HEK293 (cell line): ENCODE results near the gene KCNQ4.

ENCODE experiments used
- CTCF ChIA-PET: fragments of 350-600 bp; formaldehyde crosslinking; extraction: SDS; loops from one replicate; lab custom pipeline; 2021; ENCODE audit warnings: antibody characterized with exemption; lab: Yijun Ruan, JAX
- POLR2A ChIA-PET: fragments of 300-600 bp; formaldehyde crosslinking; extraction: SDS; loops from one replicate; lab custom pipeline; 2020; ENCODE audit warnings: antibody characterized with exemption, inconsistent platforms; lab: Yijun Ruan, JAX
- H3K27ac ChIP-seq: fragments of 200-500 bp; sonication (Bioruptor generic); 2 replicates; pipeline ENCODE4 v1.5.1; 2014; ENCODE audit warnings: low read depth, low read length, control low read depth, inconsistent platforms; ENCODE audit errors: extremely low read depth
- H3K36me3 ChIP-seq, 2 experiments: fragments of 200-500 bp in 1 of 2; sonication (Bioruptor generic) in 1 of 2; 1 replicate in 1 of 2; 2 replicates in 1 of 2; pipeline ENCODE4 v1.5.1; 2014 to 2017; ENCODE audit warnings: inconsistent platforms in 2 of 2, low read length in 2 of 2; ENCODE audit not compliant: control insufficient read depth in 2 of 2, insufficient read depth in 1 of 2
- H3K4me1 ChIP-seq: fragments of 200-500 bp; sonication (Bioruptor generic); 2 replicates; pipeline ENCODE4 v1.5.1; 2014; ENCODE audit warnings: mild to moderate bottlenecking, low read length, inconsistent platforms; ENCODE audit not compliant: control insufficient read depth, insufficient read depth
- H3K4me3 ChIP-seq: 2 replicates; pipeline ENCODE4 v1.5.1; 2011; ENCODE audit warnings: low read depth, mild to moderate bottlenecking, control low read depth, low read length, moderate library complexity
- H3K9me3 ChIP-seq: fragments of 200-500 bp; sonication (Bioruptor generic); 2 replicates; pipeline ENCODE4 v1.5.1; 2014; ENCODE audit warnings: low read depth, low read length, inconsistent platforms; ENCODE audit not compliant: control insufficient read depth, insufficient read depth
- BCL11B ChIP-seq: fragments of 450-650 bp; formaldehyde crosslinking; IDR thresholded peaks from 2 replicates; pipeline ENCODE4 v1.5.1; 2016; ENCODE audit warnings: low read depth, missing biosample characterization, missing genetic modification characterization
- EGR2 ChIP-seq: fragments of 450-650 bp; formaldehyde crosslinking; IDR thresholded peaks from 2 replicates; pipeline ENCODE4 v1.5.1; 2016; ENCODE audit warnings: low read depth, missing biosample characterization, missing genetic modification characterization
- HOXA7 ChIP-seq: sonication (generic); formaldehyde crosslinking; IDR thresholded peaks from 2 replicates; pipeline ENCODE4 v1.8.1; 2022; ENCODE audit warnings: missing genetic modification reagents, borderline replicate concordance
- KLF10 ChIP-seq: fragments of 450-650 bp; IDR thresholded peaks from 2 replicates; pipeline ENCODE4 v1.5.1; 2018; ENCODE audit warnings: missing biosample characterization, mild to moderate bottlenecking, missing genetic modification characterization
- MZF1 ChIP-seq: fragments of 450-650 bp; formaldehyde crosslinking; IDR thresholded peaks from 2 replicates; pipeline ENCODE4 v1.5.1; 2017; ENCODE audit warnings: missing biosample characterization, missing genetic modification characterization, borderline replicate concordance
- OVOL3 ChIP-seq: fragments of 450-650 bp; formaldehyde crosslinking; IDR thresholded peaks from 2 replicates; pipeline ENCODE4 v1.5.1; 2016; ENCODE audit warnings: missing biosample characterization, missing genetic modification characterization
- ZBTB21 ChIP-seq: fragments of 450-650 bp; formaldehyde crosslinking; IDR thresholded peaks from 2 replicates; pipeline ENCODE4 v1.5.1; 2017; ENCODE audit warnings: missing biosample characterization, missing genetic modification characterization
- ZFHX2 ChIP-seq: fragments of 450-650 bp; formaldehyde crosslinking; conservative IDR thresholded peaks from 2 replicates; pipeline ENCODE4 v1.5.1; 2016; ENCODE audit warnings: missing biosample characterization, missing genetic modification characterization
- ZFP69B ChIP-seq: fragments of 450-650 bp; formaldehyde crosslinking; IDR thresholded peaks from 2 replicates; pipeline ENCODE4 v1.5.1; 2016; ENCODE audit warnings: missing biosample characterization, missing genetic modification characterization
- ZNF248 ChIP-seq: fragments of 450-650 bp; formaldehyde crosslinking; IDR thresholded peaks from 2 replicates; pipeline ENCODE4 v1.5.1; 2017; ENCODE audit warnings: missing biosample characterization, missing genetic modification characterization
- ZNF37A ChIP-seq: fragments of 450-650 bp; IDR thresholded peaks from 2 replicates; pipeline ENCODE4 v1.5.1; 2018; ENCODE audit warnings: missing biosample characterization, missing genetic modification characterization
- ZNF558 ChIP-seq: fragments of 450-650 bp; formaldehyde crosslinking; IDR thresholded peaks from 2 replicates; pipeline ENCODE4 v1.5.1; 2016; ENCODE audit warnings: missing biosample characterization, missing genetic modification characterization
- TF ChIP-seq, protein P1 (sequence below): fragments of 450-650 bp; formaldehyde crosslinking; IDR thresholded peaks from 2 replicates; pipeline ENCODE4 v1.5.1; 2016; ENCODE audit warnings: missing biosample characterization, missing genetic modification characterization
- TF ChIP-seq, protein P2 (sequence below): fragments of 450-650 bp; formaldehyde crosslinking; IDR thresholded peaks from 2 replicates; pipeline ENCODE4 v1.5.1; 2016; ENCODE audit warnings: missing biosample characterization, missing genetic modification characterization
- TF ChIP-seq, protein P3 (sequence below): fragments of 450-650 bp; formaldehyde crosslinking; IDR thresholded peaks from 2 replicates; pipeline ENCODE4 v1.5.1; 2016; ENCODE audit warnings: missing biosample characterization, missing genetic modification characterization
- TF ChIP-seq, protein P4 (sequence below): fragments of 450-650 bp; formaldehyde crosslinking; IDR thresholded peaks from 2 replicates; pipeline ENCODE4 v1.5.1; 2017; ENCODE audit warnings: missing biosample characterization, missing genetic modification characterization

The KCNQ4 gene

DNA sequence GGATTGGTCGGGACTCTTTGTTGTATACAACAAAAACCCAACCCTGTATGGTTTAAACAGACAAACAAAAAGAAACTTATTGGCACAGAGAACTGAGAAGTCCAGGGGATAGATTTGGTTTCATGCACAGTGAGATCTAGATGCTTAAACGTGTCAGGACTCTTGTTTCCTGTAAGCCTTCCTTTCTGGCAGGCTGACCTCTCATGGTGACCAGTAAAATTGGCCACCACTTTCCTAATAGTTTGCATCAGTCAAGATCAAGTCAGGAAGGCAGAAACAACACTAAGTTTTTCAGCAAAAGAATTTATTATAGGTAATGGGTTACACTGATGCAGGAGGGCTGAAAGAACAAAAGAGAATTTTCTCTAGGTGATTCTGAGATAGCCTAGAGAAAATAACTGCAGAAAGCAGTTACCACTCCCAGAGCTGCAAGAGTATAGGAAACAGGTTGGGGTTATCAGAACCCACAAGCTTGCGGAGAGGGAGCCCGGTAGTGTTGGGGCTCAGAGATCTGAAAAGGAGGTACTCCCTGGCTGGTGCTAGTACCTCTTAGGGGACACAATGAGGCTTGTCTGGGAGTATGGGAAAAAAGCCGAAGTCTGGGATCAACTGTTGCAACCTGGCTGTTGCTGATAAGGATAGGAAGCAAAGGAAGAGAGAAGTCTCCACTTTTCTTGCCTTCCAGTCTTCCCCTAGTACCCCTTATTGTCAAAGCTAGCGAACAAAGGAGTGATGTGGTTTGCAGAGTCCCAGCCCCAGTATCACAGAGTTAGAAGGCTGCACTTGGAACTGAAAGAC, 57.1 kb downstream of the KCNQ4 start (continued):
- TF ChIP-seq ZNF248 (no peak), MZF1 (tag by site-specific recombination) (no peak), BCL11B (tag by site-specific recombination) (no peak), ZFHX2 (tag by site-specific recombination) (no peak)
- TF ChIP-seq, protein P1, sequence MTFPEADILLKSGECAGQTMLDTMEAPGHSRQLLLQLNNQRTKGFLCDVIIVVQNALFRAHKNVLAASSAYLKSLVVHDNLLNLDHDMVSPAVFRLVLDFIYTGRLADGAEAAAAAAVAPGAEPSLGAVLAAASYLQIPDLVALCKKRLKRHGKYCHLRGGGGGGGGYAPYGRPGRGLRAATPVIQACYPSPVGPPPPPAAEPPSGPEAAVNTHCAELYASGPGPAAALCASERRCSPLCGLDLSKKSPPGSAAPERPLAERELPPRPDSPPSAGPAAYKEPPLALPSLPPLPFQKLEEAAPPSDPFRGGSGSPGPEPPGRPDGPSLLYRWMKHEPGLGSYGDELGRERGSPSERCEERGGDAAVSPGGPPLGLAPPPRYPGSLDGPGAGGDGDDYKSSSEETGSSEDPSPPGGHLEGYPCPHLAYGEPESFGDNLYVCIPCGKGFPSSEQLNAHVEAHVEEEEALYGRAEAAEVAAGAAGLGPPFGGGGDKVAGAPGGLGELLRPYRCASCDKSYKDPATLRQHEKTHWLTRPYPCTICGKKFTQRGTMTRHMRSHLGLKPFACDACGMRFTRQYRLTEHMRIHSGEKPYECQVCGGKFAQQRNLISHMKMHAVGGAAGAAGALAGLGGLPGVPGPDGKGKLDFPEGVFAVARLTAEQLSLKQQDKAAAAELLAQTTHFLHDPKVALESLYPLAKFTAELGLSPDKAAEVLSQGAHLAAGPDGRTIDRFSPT = no peak

DNA sequence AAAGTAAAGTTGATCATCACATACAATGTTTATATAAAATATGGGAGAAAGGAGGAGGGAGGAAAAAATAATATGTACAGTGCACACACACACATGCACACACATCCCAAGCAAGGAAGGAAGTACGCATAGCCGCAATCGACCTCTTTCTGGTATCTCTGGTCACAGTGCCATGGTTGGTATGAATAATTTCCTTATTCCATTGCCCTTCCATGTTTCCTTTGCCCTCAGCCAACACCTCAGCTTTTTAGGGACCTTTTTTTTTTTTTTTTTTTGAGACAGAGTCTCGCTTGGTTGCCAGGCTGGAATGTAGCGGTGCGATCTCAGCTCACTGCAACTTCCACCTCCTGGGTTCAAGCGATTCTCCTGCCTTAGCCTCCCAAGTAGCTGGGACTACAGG, 58.0 kb downstream of the KCNQ4 start:
- POLR2A ChIA-PET = no interaction called here
- Histone ChIP-seq H3K27ac (no peak overlapping the region), H3K9me3 (no peaks in the 10 kb centered on the region), H3K4me1 (no peaks in the 10 kb centered on the region), H3K4me3 (no peak overlapping the region), H3K36me3 (no peaks in the 10 kb centered on the region)
- CTCF ChIA-PET = interaction anchor here (1.4 kb wide), 1 partner anchor 309 kb away, joined by 5 read pairs; no protein-coding TSS in a partner anchor
- TF ChIP-seq ZFP69B (tag by site-specific recombination) (no peak), OVOL3 (no peak), EGR2 (no peak), ZBTB21 (no peak), ZNF558 (tag by site-specific recombination) (no peak), HOXA7 (CRISPR knock-in tag) (no peak), KLF10 (no peak), ZNF37A (tag by site-specific recombination) (no peak)
- TF ChIP-seq, protein P2, sequence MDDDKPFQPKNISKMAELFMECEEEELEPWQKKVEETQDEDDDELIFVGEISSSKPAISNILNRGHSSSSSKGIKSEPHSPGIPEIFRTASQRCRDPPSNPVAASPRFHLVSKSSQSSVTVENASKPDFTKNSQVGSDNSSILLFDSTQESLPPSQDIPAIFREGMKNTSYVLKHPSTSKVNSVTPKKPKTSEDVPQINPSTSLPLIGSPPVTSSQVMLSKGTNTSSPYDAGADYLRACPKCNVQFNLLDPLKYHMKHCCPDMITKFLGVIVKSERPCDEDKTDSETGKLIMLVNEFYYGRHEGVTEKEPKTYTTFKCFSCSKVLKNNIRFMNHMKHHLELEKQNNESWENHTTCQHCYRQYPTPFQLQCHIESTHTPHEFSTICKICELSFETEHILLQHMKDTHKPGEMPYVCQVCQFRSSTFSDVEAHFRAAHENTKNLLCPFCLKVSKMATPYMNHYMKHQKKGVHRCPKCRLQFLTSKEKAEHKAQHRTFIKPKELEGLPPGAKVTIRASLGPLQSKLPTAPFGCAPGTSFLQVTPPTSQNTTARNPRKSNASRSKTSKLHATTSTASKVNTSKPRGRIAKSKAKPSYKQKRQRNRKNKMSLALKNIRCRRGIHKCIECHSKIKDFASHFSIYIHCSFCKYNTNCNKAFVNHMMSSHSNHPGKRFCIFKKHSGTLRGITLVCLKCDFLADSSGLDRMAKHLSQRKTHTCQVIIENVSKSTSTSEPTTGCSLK (tag by site-specific recombination) = no peak
- TF ChIP-seq, protein P3, sequence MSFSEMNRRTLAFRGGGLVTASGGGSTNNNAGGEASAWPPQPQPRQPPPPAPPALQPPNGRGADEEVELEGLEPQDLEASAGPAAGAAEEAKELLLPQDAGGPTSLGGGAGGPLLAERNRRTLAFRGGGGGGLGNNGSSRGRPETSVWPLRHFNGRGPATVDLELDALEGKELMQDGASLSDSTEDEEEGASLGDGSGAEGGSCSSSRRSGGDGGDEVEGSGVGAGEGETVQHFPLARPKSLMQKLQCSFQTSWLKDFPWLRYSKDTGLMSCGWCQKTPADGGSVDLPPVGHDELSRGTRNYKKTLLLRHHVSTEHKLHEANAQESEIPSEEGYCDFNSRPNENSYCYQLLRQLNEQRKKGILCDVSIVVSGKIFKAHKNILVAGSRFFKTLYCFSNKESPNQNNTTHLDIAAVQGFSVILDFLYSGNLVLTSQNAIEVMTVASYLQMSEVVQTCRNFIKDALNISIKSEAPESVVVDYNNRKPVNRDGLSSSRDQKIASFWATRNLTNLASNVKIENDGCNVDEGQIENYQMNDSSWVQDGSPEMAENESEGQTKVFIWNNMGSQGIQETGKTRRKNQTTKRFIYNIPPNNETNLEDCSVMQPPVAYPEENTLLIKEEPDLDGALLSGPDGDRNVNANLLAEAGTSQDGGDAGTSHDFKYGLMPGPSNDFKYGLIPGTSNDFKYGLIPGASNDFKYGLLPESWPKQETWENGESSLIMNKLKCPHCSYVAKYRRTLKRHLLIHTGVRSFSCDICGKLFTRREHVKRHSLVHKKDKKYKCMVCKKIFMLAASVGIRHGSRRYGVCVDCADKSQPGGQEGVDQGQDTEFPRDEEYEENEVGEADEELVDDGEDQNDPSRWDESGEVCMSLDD (tag by site-specific recombination) = no peak
- TF ChIP-seq, protein P4, sequence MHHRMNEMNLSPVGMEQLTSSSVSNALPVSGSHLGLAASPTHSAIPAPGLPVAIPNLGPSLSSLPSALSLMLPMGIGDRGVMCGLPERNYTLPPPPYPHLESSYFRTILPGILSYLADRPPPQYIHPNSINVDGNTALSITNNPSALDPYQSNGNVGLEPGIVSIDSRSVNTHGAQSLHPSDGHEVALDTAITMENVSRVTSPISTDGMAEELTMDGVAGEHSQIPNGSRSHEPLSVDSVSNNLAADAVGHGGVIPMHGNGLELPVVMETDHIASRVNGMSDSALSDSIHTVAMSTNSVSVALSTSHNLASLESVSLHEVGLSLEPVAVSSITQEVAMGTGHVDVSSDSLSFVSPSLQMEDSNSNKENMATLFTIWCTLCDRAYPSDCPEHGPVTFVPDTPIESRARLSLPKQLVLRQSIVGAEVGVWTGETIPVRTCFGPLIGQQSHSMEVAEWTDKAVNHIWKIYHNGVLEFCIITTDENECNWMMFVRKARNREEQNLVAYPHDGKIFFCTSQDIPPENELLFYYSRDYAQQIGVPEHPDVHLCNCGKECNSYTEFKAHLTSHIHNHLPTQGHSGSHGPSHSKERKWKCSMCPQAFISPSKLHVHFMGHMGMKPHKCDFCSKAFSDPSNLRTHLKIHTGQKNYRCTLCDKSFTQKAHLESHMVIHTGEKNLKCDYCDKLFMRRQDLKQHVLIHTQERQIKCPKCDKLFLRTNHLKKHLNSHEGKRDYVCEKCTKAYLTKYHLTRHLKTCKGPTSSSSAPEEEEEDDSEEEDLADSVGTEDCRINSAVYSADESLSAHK (tag by site-specific recombination) = no peak
